K562 (cell line): Measurements from ENCODE around the gene EWSR1. TPM values are rescaled to one million over a fixed set of nuclear protein-coding genes. Genes with fewer than 3 reads are reported as not detected.

Experiments used
- ATAC-seq: fragments of 200-7000 bp; cut with Tn5 transposase; 3 replicates; pipeline ENCODE4 v1.9.1; 2020; ENCODE audit warnings: moderate library complexity
- BruUV-seq: library from RNA; stranded (reverse); fragments of 400-500 nt; replicated peaks from 2 replicates; lab custom pipeline; 2021; lab: Mats Ljungman, UMichigan
- CTCF ChIA-PET: fragments of 300-600 bp; formaldehyde crosslinking; extraction: SDS; loops from one replicate; lab custom pipeline; 2021; ENCODE audit warnings: low intra/inter-chr PET ratio; lab: Yijun Ruan, JAX
- POLR2A ChIA-PET: fragments of 300-600, 350-650 bp; sonication (Branson Sonifier 250); formaldehyde crosslinking; extraction: SDS; loops from one replicate; lab custom pipeline; 2021; ENCODE audit warnings: antibody characterized with exemption, inconsistent platforms; lab: Yijun Ruan, JAX
- DNase-seq, 4 experiments: peaks; one replicate each; pipeline versions ENCODE4 v3.0.0 to v3.0.0-alpha.2; 2011 to 2018; ENCODE audit warnings: low spot score in 3 of 4, mixed read lengths in 3 of 4; ENCODE audit errors: extremely low read depth in 1 of 4
- FAIRE-seq: peaks from 2 replicates; lab custom pipeline; 2011; peaks lifted over from hg19 to GRCh38; lab: Jason Lieb, UNC
- H2AFZ ChIP-seq: 2 replicates; pipeline ENCODE4 v1.6.0; 2011; ENCODE audit warnings: low read depth, low read length, control low read depth, inconsistent platforms
- H3K27ac ChIP-seq: fragments of 200-600 bp; 3 replicates; pipeline ENCODE4 v1.8.0; 2011; ENCODE audit warnings: low read depth, mild to moderate bottlenecking, control low read depth, inconsistent platforms, low read length, moderate library complexity, mixed read lengths; ENCODE audit errors: extremely low read depth
- H3K27me3 ChIP-seq, 2 experiments: fragments of 300-600 bp in 1 of 2; 2 replicates in 1 of 2; 3 replicates in 1 of 2; pipeline versions ENCODE4 v1.6.0 to v1.8.0; 2011; ENCODE audit warnings: inconsistent platforms in 2 of 2, low read length in 2 of 2, mild to moderate bottlenecking in 1 of 2, mixed read lengths in 1 of 2, moderate library complexity in 1 of 2; ENCODE audit not compliant: control insufficient read depth in 2 of 2, insufficient read depth in 2 of 2
- H3K36me3 ChIP-seq: fragments of 300-600 bp; 3 replicates; pipeline ENCODE4 v1.8.0; 2011; ENCODE audit warnings: mild to moderate bottlenecking, low read length, inconsistent platforms; ENCODE audit not compliant: control insufficient read depth, insufficient read depth
- H3K4me1 ChIP-seq, 2 experiments: fragments of 200-600 bp in 1 of 2; replicated peaks in 1 of 2; 2 replicates in 1 of 2; 3 replicates in 1 of 2; pipeline versions ENCODE4 v1.5.1 to v1.8.0; 2011; ENCODE audit warnings: inconsistent platforms in 2 of 2, low read length in 2 of 2, mild to moderate bottlenecking in 1 of 2, mixed read lengths in 1 of 2, moderate library complexity in 1 of 2; ENCODE audit not compliant: control insufficient read depth in 2 of 2, insufficient read depth in 2 of 2
- H3K4me2 ChIP-seq: 2 replicates; pipeline ENCODE4 v1.6.1; 2011; ENCODE audit warnings: low read length, control low read depth, inconsistent platforms, mixed read lengths; ENCODE audit not compliant: insufficient read depth
- H3K4me3 ChIP-seq: fragments of 200-600 bp; sonication (generic), shearing (Covaris generic); 2 replicates; pipeline ENCODE4 v1.5.1; 2016; ENCODE audit warnings: control low read depth, inconsistent platforms
- H3K79me2 ChIP-seq: fragments of 200-600 bp; 3 replicates; pipeline ENCODE4 v1.8.0; 2011; ENCODE audit warnings: low read length, inconsistent platforms; ENCODE audit not compliant: control insufficient read depth, insufficient read depth
- H3K9ac ChIP-seq, 2 experiments: 2 replicates each; pipeline versions ENCODE4 v1.6.0 to v1.6.1; 2011; ENCODE audit warnings: low read depth in 2 of 2, low read length in 2 of 2, control low read depth in 1 of 2, inconsistent platforms in 1 of 2, mild to moderate bottlenecking in 1 of 2, mixed read lengths in 1 of 2; ENCODE audit not compliant: insufficient read depth in 1 of 2
- H3K9me1 ChIP-seq: one replicate; pipeline ENCODE4 v1.6.0; 2011; ENCODE audit warnings: inconsistent platforms, mild to moderate bottlenecking, low read length, moderate library complexity; ENCODE audit not compliant: control insufficient read depth, insufficient read depth
- H3K9me3 ChIP-seq: replicated peaks from 2 replicates; pipeline ENCODE4 v1.5.1; 2011; ENCODE audit warnings: low read depth, low read length, inconsistent platforms; ENCODE audit not compliant: control insufficient read depth, insufficient read depth
- H4K20me1 ChIP-seq: replicated peaks from 2 replicates; pipeline ENCODE4 v1.6.1; 2011; ENCODE audit warnings: low read length, inconsistent platforms, mixed read lengths; ENCODE audit not compliant: control insufficient read depth, insufficient read depth
- CBFA2T2 ChIP-seq: fragments of 450-650 bp; conservative IDR thresholded peaks from 2 replicates; pipeline ENCODE4 v1.6.1; 2017; ENCODE audit warnings: mild to moderate bottlenecking
- ESRRA ChIP-seq: fragments of 450-650 bp; IDR thresholded peaks from 2 replicates; pipeline ENCODE4 v1.6.1; 2014; ENCODE audit warnings: low read depth, mild to moderate bottlenecking, moderate library complexity, borderline replicate concordance
- HNRNPLL ChIP-seq: fragments of 200-400 bp; formaldehyde crosslinking; IDR thresholded peaks from 2 replicates; pipeline ENCODE4 v1.6.1; 2017; ENCODE audit warnings: low read length, low read depth, mild to moderate bottlenecking; ENCODE audit not compliant: poor library complexity, severe bottlenecking
- MLLT1 ChIP-seq, 2 experiments: fragments of 450-650 bp; IDR thresholded peaks; 2 replicates each; pipeline ENCODE4 v1.6.1; 2016
- SREBF2 ChIP-seq: sonication (generic); formaldehyde crosslinking; IDR thresholded peaks from 2 replicates; pipeline ENCODE4 v1.4.0; 2020; ENCODE audit warnings: mild to moderate bottlenecking, missing genetic modification reagents
- TAF9B ChIP-seq: fragments of 450-650 bp; IDR thresholded peaks from 2 replicates; pipeline ENCODE4 v1.6.1; 2018; ENCODE audit warnings: mild to moderate bottlenecking; ENCODE audit not compliant: partially characterized antibody
- TBP ChIP-seq: optimal IDR thresholded peaks from 2 replicates; pipeline ENCODE3; 2011; ENCODE audit warnings: low read depth, low read length, improper control_type of control experiment
- ZBTB33 ChIP-seq: sonication (generic); formaldehyde crosslinking; IDR thresholded peaks from 2 replicates; pipeline ENCODE4 v1.8.1; 2023; ENCODE audit warnings: mild to moderate bottlenecking, missing genetic modification reagents
- ZBTB7A ChIP-seq: IDR thresholded peaks from 2 replicates; pipeline ENCODE4 v1.6.1; 2011; ENCODE audit warnings: low read depth, mild to moderate bottlenecking, low read length, moderate library complexity, borderline replicate concordance; ENCODE audit not compliant: control insufficient read depth
- ZC3H8 ChIP-seq: fragments of 450-650 bp; IDR thresholded peaks from 2 replicates; pipeline ENCODE4 v1.6.1; 2017
- ZEB2 ChIP-seq: fragments of 450-650 bp; IDR thresholded peaks from 2 replicates; pipeline ENCODE4 v1.6.1; 2016
- ZNF217 ChIP-seq: sonication (generic); formaldehyde crosslinking; IDR thresholded peaks from 2 replicates; pipeline ENCODE4 v1.8.0; 2022; ENCODE audit warnings: mild to moderate bottlenecking, missing genetic modification reagents
- ZNF518B ChIP-seq: fragments of 250-450 bp; sonication (Bioruptor Pico); IDR thresholded peaks from 2 replicates; pipeline ENCODE4 v1.5.0; 2021; ENCODE audit warnings: mild to moderate bottlenecking, moderate library complexity
- ZNF699 ChIP-seq: fragments of 250-450 bp; sonication (Bioruptor Pico); IDR thresholded peaks from 2 replicates; pipeline ENCODE4 v1.8.0; 2021; ENCODE audit warnings: mild to moderate bottlenecking, moderate library complexity; ENCODE audit not compliant: insufficient replicate concordance
- whole genome bisulfite sequencing: fragments of 100-300 bp; shearing (Covaris generic); methylation state at CpG from one replicate; pipeline ENCODE4 v1.1.6; 2016; ENCODE audit warnings: low coverage, mixed read lengths; ENCODE audit not compliant: insufficient coverage; ENCODE audit errors: missing lambda C conversion rate; 5-methylcytosine and 5-hydroxymethylcytosine counted together
- in situ Hi-C: fragments of 300-500 bp; cut with MboI; formaldehyde crosslinking; loops from 4 replicates; pipeline ENCODE4 v1.15.0; 2018; ENCODE audit warnings: inconsistent platforms, mixed read lengths
- intact Hi-C: fragments of 100-400 bp; cut with micrococcal nuclease; formaldehyde crosslinking; loops from 2 replicates; pipeline ENCODE4 v1.14.2; 2022
- polyA plus RNA-seq, 8 experiments: library from polyadenylated mRNA; depleted of rRNA in 4 of 8; stranded (reverse) in 5 of 8; unstranded in 3 of 8; fragments of >200 nt; fragmentation: Nextera tagmentation in 2 of 8; fragmentation: Illumina TruSeq in 1 of 8; extraction: Ambion mirVana in 2 of 8; extraction: Trizol in 1 of 8; gene quantifications; 2 replicates each; pipeline versions ENCODE4 v1.2.1 to v1.2.3, GENCODE V29; 2011 to 2014; ENCODE audit warnings: inconsistent platforms in 1 of 8, missing spikeins in 1 of 8
- total RNA-seq, 7 experiments: library from RNA; depleted of rRNA in 6 of 7; stranded (reverse); fragments of >200 nt in 6 of 7; fragmentation: Illumina TruSeq in 2 of 7; extraction: Trizol in 2 of 7; gene quantifications; 2 replicates each; pipeline versions ENCODE4 v1.2.1 to v1.2.3, GENCODE V29; 2011 to 2021; ENCODE audit warnings: low replicate concordance in 1 of 7

EWSR1 gene
- total and polyA plus RNA-seq, 9 of the 15 experiments (the other 6 are each of a cell fraction or from before 2014, with no cell fraction given) = 83.3 to 450 (median 239) TPM

- Histone ChIP-seq H3K9me3 (no peaks in the 10 kb centered on the region), H3K79me2 (no peaks in the 10 kb centered on the region), H3K36me3 (peaks cover 54% of the 10 kb centered on the region; the same call in 2 of the 3 replicates), H3K27ac (no peak overlapping the region), H2AFZ (no peak overlapping the region), H3K4me1 (peaks cover 0 to 10% of the 10 kb centered on the region in 2 experiments; a peak in 2 of 5 replicates), H4K20me1 (no peaks in the 10 kb centered on the region), H3K4me2 (no peak overlapping the region), H3K27me3 (no peaks in the 10 kb centered on the region), H3K4me3 (no peak overlapping the region), H3K9ac (no peak overlapping the region), H3K9me1 (no peaks in the 10 kb centered on the region)
- in situ Hi-C loops (no loop called here), intact Hi-C loops (no loop called here)
- ChIA-PET POLR2A (no interaction called here), CTCF (no interaction called here)
- no peak for FAIRE-seq
- DNase-seq = no peak
- ATAC-seq = no peak
- 90% methylated on average over 5 of the region's 11 CpGs for WGBS
- BruUV-seq = no TSS peak
- TF ChIP-seq SREBF2 (CRISPR knock-in tag) = no peak
- no peak for TF ChIP-seq ESRRA
- TF ChIP-seq ZC3H8 = no peak
- no peak for TF ChIP-seq ZNF518B
- no peak for TF ChIP-seq TBP
- TF ChIP-seq ZNF217 (CRISPR knock-in tag) = no peak
- TF ChIP-seq ZNF699 (CRISPR knock-in tag) = no peak
- no peak for TF ChIP-seq ZEB2
- no peak for TF ChIP-seq CBFA2T2
- no peak for TF ChIP-seq MLLT1 (IDR thresholded peaks at IDR 0.05)
- TF ChIP-seq ZBTB7A = no peak
- no peak for TF ChIP-seq TAF9B
- no peak for TF ChIP-seq ZBTB33 (CRISPR knock-in tag)
- TF ChIP-seq HNRNPLL = no peak
Observed at GRCh38 chr22:29335656-29336055, 67.6 kb downstream of the EWSR1 start.
